GM21423 (cell line): Measurements from ENCODE around the gene ERAP2.

Source experiments
- ATAC-seq: cut with Tn5 transposase; IDR thresholded peaks from one replicate; pipeline ENCODE4 v1.9.1; 2021; ENCODE audit warnings: mild to moderate bottlenecking, moderate library complexity; ENCODE audit not compliant: unreplicated experiment

ERAP2 gene

DNA sequence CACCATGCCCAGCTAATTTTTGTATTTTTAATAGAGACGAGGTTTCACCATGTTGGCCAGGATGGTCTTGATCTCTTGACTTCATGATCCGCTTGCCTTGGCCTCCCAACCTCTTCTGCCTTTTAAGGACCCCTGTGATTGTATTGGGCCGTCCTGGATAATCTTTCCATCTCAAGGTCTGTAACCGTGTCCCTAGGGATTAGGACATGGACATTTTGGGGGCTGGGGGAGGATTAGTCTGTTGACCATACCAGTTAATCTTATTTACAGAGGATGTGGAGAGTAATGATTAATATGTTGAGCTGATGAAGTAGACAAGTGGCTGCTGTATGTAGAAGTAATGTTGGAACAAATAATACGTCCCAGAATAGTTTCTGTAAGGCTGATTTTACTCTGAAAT lies 82.7 kb downstream of the ERAP2 start:
- no peak for ATAC-seq

DNA sequence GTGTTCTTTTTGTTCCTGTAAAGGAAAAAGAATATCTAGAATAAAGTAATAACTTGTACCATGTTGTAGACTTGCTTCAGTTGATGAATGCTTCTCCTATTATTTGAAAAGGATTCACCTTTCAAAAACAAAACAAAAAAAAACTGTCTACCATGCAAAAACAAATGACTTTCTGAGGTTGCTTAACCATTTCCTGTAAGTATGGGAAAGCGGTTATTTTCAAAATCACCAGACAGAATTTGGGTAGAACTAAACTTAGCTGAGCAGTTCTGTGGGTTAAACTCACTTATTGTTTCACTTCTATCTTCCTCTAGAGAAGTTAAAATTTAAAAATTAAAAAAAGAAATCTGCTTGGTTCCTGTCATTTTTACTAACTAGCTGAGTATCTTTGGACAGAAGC lies 84.8 kb downstream of the ERAP2 start:
- peak; percentile 52 for ATAC-seq

DNA sequence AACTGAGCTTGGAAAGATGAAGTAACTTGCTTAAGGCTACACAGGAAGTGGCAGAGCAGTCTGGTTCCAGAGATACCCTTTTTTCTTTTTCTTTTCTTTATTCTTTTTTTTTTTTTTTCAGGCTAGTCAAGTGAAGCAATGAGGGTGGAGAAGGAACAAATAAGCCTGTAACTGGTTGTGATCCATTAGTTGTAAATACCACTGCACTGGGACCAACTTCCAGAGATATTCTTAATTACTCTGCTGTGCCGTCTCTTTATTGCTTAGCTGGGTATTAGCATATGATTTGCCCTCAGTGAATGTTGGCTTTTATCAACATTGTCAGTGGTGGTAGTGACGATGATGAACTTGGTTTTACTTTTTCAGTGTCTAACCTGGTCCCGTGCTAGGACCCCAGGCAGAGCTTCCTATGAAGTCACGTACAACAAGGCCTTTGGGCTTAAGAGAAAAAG lies 86.3 kb downstream of the ERAP2 start:
- ATAC-seq, result no peak

DNA sequence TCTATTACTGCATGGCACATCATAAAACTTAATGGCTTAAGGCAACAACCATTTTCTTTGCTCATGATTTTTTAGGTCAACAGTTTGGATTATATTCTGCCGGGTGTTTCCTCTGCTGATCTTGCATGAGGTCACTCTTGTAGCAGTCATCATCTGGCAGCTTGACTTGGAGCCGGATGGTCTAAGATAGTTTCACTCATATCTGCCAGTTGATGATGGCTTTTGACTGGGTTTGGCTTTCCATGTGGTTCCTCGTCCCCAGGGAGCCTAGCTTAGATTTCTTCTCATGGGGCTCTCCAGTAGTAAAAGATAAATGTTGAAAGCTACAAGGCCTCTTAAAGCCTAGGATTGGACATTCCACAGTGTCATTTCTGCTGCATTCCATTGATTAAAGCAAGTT lies 87.0 kb downstream of the ERAP2 start:
- ATAC-seq, result peak; percentile 69

DNA sequence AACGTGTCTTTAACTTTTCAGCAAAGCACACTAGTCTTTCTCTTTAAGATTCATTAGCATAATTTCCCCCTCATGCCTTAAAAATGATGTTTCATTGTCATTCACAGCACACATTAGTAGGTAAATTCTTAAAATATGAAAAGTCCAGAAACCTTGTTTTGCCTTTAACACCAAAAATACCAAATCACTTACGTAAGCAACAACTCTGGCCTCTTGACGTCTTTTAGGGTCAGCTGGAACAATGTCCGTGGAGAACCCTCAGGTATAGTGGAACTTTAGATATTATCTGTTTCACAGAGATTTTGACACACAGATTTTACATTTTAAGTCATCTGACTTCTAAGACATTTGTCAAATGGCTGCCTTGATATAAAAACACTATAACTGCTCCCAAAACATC lies 90.5 kb downstream of the ERAP2 start:
- no peak for ATAC-seq

DNA sequence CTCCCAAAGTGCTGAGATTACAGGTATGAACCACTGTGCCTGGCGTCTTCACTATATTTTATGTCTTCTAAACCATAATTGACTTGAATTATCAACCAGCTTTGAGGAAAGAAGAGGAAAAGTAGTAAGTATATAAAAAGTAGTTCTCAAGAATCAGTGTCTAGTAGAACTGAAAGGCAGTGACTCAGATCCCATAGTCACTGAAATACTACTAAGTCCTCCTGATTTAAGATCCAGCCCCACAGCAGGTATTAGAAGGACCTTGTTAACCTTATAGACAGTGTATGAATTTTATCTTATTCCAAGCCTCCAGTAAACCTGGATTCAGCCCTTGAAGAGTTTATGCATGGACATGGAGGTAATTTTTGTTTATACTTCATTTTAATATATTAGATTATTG lies 91.1 kb downstream of the ERAP2 start:
- ATAC-seq, result no peak

DNA sequence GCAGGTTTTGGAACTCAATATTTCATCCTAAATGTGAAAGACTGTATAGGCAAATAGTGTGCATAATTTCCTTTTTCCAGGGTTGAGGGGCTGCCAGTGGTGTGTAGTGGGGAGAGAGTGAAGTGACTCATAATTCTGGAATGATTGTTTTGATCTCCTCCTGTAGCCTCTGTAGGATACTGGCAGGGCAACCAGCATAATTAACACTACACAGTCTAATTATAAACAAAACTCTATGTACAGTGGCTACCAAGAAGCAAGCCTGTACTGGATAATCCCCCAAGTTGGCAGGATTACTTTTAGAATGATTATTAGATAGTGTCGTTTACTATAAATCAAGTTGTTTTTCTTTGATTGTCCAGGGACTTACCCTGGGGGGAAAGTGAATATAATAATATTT lies 91.8 kb downstream of the ERAP2 start:
- ATAC-seq, result no peak

DNA sequence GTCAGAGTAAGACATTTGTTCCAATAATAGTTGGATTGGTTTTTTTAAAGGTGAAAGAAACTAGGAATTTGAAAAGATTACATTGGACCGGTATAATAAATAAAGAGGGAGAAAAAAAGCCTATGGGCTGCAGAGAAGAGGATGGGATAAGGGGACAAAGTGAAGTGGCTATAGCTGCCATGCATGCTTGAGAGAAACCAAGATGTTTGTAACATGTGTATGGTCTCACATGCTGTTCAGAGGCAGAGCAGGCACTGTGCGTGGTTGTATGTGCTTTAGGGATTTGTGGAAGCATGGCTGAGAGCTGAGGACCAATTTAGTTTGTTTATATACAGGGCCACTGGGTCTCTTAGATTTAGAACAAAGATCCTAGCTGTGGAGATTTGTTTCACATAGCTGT lies 92.3 kb downstream of the ERAP2 start:
- ATAC-seq, result no peak
